22Rv1 (cell line): ENCODE results near the gene NEFH.
"Not testable (repeated sequence)": the region's sequence is repeated elsewhere in the genome, so short reads cannot be mapped to it uniquely, and the experiment has no call there.

Experiments
- H3K27ac ChIP-seq: fragments of 450-650 bp; 2 replicates; pipeline ENCODE4 v1.5.1; 2017
- ZFX ChIP-seq: fragments of 450-650 bp; IDR thresholded peaks from 2 replicates; pipeline ENCODE4 v1.6.1; 2017; ENCODE audit warnings: antibody characterized with exemption, borderline replicate concordance
- TF ChIP-seq, protein P1 (sequence below): fragments of 450-650 bp; IDR thresholded peaks from 2 replicates; pipeline ENCODE4 v1.5.1; 2017; ENCODE audit warnings: mild to moderate bottlenecking

NEFH gene

GRCh38 chr22:29487426-29487986 lies 7.5 kb downstream of the NEFH start:
- no peak overlapping the region for H3K27ac ChIP-seq
- TF ChIP-seq, protein P1, sequence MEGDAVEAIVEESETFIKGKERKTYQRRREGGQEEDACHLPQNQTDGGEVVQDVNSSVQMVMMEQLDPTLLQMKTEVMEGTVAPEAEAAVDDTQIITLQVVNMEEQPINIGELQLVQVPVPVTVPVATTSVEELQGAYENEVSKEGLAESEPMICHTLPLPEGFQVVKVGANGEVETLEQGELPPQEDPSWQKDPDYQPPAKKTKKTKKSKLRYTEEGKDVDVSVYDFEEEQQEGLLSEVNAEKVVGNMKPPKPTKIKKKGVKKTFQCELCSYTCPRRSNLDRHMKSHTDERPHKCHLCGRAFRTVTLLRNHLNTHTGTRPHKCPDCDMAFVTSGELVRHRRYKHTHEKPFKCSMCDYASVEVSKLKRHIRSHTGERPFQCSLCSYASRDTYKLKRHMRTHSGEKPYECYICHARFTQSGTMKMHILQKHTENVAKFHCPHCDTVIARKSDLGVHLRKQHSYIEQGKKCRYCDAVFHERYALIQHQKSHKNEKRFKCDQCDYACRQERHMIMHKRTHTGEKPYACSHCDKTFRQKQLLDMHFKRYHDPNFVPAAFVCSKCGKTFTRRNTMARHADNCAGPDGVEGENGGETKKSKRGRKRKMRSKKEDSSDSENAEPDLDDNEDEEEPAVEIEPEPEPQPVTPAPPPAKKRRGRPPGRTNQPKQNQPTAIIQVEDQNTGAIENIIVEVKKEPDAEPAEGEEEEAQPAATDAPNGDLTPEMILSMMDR = no peak
- no peak for TF ChIP-seq ZFX

DNA sequence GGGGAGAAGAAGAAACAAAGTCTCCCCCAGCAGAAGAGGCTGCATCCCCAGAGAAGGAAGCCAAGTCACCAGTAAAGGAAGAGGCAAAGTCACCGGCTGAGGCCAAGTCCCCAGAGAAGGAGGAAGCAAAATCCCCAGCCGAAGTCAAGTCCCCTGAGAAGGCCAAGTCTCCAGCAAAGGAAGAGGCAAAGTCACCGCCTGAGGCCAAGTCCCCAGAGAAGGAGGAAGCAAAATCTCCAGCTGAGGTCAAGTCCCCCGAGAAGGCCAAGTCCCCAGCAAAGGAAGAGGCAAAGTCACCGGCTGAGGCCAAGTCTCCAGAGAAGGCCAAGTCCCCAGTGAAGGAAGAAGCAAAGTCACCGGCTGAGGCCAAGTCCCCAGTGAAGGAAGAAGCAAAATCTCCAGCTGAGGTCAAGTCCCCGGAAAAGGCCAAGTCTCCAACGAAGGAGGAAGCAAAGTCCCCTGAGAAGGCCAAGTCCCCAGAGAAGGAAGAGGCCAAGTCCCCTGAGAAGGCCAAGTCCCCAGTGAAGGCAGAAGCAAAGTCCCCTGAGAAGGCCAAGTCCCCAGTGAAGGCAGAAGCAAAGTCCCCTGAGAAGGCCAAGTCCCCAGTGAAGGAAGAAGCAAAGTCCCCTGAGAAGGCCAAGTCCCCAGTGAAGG lies 9.2 kb downstream of the NEFH start:
- H3K27ac ChIP-seq = not testable (repeated sequence)

- TF ChIP-seq, protein P1 = no peak
- no peak for TF ChIP-seq ZFX
- H3K27ac ChIP-seq = no peak overlapping the region
Observed at GRCh38 chr22:29491012-29491411, 11.0 kb downstream of the NEFH start.

- H3K27ac ChIP-seq = no peak overlapping the region
- TF ChIP-seq, protein P1 = no peak
- TF ChIP-seq ZFX = no peak
Observed at GRCh38 chr22:29493636-29494035, 13.6 kb downstream of the NEFH start.

DNA sequence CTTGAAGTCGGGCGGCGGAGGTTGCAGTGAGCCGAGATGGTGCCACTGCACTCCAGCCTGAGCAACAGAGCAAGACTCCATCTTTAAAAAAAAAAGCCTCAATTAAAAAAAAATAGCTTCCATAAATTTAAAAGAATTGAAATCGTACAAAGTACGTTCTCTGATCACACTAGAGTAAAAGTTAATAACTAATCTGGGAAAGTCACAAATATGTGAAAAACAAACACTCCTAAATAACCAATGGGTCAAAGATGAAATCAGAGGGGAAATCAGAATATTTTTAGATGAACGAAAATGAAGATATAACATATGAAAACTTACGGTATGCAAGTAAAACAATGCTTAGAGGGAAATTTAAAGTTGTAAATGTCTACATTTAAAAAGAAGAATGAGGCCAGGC lies 19.8 kb downstream of the NEFH start:
- no peak overlapping the region for H3K27ac ChIP-seq
- TF ChIP-seq, protein P1 = no peak
- no peak for TF ChIP-seq ZFX

DNA sequence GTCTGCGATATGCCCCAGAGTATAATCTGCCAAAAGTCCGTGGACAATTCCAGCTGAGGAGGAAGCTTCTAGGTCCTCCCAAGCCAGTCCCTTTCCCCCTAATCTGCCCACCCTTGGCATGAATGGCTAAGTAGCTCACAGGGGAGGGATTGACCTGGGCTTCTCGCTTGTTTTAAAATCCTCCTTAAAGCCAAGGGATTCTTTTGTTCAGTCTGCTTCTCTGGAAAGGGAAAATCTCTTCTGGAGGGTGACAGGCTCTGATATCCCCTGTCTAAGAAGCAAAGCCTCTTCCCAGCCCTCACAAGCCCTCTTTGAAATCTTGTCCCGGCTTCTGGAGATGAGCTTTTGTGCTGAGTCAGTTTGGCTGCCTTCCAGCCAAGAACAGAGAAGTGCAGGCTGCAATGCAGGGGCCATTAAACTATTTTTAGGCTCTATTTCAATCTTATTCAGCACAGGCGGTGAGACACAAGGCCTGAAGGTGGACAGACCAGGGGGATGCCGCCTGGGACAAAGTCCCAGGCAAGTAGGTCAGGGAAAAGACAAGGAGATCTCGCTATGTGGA lies 23.9 kb downstream of the NEFH start:
- peak overlapping the region; percentile 22; the same call in 1 of the 2 replicates for H3K27ac ChIP-seq

DNA sequence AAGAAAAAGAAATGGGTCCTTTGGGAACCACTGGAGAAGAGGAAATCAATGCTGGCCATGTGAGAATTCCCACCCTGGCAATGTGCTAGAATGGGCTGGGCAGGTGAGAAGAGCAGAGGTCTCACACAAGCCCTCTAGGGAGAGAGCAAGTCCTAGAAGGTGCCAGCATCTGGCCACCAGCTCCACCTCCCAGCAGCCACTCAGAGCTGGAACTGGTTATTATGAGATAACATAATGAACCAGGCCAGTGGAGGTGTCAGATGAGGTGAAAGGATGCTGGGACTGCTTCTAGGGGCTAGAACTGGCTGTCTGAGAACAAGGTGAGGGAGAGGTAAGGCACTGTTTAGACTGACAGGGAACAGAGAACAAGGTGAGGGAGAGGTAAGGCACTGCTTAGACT lies 29.3 kb downstream of the NEFH start:
- TF ChIP-seq ZFX = no peak
- TF ChIP-seq, protein P1 = no peak
- no peak overlapping the region for H3K27ac ChIP-seq

More for the DNA sequence above, 23.9 kb downstream of the NEFH start:
- TF ChIP-seq, protein P1 = no peak
- no peak for TF ChIP-seq ZFX
